OCI-M1 (cell line): ENCODE measurements around the gene MED13L.
"Not testable (repeated sequence)": the region's sequence is repeated elsewhere in the genome, so short reads cannot be mapped to it uniquely, and the experiment has no call there.

Experiments used
- DNase-seq: peaks from one replicate; lab custom pipeline; 2025; lab: John Stamatoyannopoulos, UW

MED13L gene

DNA sequence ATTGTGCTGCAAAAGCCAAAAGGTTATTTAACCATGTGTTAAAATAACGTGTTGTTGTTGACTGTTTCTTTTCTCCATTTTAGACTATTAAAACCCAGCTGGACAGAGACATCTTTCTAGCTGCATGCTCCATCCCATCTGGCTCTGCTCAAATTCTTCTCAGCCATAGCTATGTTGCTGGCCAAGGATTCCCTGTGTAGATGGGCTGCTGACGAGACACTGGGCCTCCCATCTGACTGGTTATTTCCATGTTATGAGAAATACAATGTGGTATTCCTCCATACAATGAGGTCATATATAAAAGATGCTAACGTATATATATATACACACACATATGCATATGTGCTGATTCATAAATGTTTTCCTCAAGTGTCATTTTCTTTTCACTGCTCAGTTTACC is 30.1 kb downstream of the MED13L start:
- DNase-seq: no peak

DNA sequence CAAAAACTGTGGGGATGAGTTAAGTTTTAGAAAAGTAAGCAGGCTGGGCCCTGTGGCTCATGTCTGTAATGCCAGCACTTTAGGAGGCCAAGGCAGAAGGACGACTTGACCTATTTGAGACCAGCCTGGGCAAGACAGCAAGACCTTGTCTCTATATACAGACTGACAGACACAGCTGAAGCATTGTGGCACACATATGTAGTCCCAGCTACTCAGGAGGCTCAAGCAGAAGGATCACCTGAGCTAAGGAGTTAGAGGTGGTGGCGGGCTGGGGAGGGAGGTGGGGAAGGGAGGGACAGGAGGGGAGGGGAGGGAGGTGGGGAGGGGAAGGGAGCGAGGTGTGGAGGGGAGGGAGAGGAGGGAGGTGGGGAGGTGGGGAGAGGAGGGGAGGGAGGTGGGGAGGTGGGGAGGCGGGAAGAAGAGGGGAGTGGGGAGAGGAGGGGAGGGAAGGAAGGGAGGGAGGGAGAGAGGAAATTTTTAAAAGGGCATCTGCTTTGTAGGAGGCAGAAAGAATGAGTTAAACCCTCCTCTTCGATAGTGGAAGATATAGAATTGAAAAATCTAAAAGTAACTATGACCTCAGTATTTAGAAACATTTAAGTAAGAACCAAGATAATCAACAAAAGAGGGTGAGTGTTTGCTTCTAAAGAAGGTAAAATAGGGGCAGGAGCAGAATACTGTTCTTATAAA is 30.9 kb downstream of the MED13L start:
- no peak for DNase-seq

DNA sequence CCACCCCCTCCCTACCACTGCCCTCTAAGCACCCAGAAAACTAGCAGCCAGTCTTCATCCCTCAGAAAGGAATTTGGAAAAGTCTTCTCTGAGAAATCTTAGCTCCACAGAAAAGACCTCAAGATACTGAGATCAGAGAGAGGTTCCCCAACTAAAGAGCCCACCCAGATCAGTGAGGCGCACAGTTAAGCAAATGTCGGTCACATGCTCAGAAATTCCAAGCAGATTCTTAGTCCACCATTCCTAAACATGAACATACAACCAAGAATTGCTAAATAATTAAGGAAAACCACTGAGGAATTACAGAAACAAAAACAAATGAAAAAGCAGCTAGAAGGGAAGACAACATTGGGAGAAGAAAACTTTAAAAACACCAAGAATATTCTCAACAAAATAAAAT is 32.3 kb downstream of the MED13L start:
- no peak for DNase-seq

DNA sequence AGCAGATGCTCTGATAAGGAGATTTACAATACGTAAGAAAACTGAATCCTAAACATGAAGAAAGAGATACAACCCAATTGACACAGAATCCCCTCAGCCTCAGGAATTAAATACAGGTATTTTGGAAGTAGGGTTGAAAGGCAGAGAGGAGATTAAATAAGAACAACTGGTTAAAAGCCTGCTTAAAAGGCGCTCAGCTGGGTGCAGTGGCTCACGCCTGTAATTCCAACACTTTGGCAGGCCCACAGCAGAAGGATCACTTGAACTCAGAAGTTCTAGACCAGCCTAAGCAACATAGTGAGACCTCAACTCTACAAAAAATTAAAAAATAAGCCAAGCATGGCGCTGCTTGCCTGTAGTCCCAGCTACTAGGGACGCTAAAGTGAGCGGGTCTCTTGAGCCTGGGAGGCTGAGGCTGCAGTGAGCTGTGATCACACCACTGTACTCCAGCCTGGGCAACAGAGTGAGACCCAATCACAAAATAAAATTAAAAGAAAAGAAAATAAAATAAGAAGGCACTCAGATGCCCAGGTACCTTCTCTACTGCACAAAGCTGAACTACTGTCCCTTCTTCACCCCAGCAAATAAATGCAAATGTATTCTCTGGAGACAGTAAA is 32.9 kb downstream of the MED13L start:
- DNase-seq: no peak

- DNase-seq: no peak
Observed at GRCh38 chr12:116244001-116244400, 33.5 kb downstream of the MED13L start.

- no peak for DNase-seq
Observed at GRCh38 chr12:116242740-116243139, 34.8 kb downstream of the MED13L start.

DNA sequence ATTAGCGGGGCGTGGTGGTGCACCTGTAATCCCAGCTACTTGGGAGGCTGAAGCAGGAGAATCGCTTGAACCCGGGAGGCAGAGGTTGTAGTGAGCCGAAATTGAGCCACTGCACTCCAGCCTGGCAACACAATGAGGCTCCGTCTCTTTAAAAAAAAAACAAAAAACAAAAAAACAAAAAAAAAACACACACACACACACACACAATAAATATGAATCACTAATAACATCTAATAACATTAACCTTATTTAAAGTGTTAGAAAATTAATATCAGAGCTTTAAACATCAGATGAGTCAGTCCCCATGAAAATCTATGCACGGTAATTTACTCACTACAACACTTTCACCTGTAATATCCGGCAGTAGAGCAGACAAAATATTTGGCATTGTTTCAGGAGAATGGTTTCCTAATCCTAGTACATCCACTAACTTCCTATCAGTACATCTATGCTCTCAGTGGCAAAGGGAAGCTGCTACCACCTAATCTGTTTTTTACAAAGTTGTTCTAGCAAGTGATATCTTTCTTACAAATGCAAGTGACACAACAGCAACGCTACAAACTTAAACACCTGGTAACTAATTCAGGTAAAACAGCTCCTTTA is 36.2 kb downstream of the MED13L start:
- no peak for DNase-seq

GRCh38 chr12:116238570-116239119 is 38.8 kb downstream of the MED13L start:
- not testable (repeated sequence) for DNase-seq

GRCh38 chr12:116238149-116238548 is 39.3 kb downstream of the MED13L start:
- DNase-seq: no peak

DNA sequence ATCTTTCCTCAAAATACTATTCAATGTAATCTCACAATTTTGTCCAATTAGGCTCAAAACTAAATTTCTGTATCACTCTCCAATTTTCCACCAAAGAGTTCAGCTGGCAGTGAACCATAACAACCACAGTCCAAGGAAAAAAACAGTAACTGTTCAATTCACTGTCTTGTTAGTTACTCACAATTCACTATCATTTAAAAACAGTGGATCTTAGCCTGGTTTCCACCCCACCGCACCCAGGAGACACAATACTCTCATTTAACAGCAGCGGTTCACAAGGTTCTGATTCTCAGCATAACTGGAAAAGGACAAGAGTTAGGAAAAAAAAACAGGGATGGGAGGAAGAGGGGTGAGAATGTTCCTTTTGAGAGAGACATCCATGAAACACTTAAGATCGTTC is 40.5 kb downstream of the MED13L start:
- DNase-seq: peak; percentile 22

DNA sequence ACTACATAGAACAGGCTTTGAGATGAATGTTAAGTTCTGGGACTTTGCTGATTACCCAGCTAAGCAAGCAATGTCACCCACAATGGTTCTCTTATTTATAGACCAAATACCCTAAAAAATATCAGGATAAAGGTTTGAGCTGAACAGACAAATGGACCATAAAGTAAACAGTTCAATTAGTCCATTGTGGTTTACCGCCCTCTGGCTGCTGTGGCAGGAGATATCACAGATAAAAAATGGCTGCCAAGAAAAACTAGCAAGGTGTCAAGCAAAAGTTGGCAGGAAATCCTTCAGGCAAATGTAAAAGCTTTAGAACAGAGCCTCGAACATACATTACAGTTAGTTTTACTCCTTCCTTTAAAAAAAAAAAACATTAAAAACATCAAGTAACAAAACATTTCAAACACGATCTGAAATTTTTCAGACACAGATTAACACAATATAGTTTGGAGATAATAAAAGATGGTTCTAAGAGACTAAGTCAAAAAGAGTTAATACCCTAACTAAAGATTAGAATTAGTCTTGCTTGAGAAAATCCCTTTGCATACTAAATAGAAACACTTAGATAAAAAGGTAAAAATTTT is 41.3 kb downstream of the MED13L start:
- peak; percentile 81 for DNase-seq

- not testable (repeated sequence) for DNase-seq
Observed at GRCh38 chr12:116234148-116234547, 43.3 kb downstream of the MED13L start.

- no peak for DNase-seq
Observed at GRCh38 chr12:116233669-116234068, 43.8 kb downstream of the MED13L start.

GRCh38 chr12:116227811-116228210 is 49.7 kb downstream of the MED13L start:
- no peak for DNase-seq

GRCh38 chr12:116226026-116226425 is 51.5 kb downstream of the MED13L start:
- DNase-seq: no peak

- peak; percentile 48 for DNase-seq
Observed at GRCh38 chr12:116222358-116222757, 55.1 kb downstream of the MED13L start.

DNA sequence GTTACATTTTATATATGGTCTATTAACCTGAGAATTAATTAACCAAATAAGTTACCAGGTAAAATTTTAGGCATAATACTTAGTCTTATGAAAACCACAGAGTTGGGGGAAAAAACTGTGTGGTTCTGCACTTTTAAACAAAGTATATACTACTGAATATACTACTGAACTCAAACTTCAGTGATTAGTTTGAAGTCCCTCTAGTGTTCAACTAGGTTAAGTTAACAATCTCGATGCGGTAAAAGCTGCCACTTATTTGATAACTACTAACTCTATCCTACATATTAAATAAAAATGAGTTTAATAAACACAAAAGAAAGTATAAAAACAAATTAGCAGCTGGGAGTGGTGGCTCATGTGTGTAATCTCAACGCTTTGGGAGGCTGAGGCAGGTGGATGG is 56.7 kb downstream of the MED13L start:
- DNase-seq: no peak

GRCh38 chr12:116217045-116217735 is 60.3 kb downstream of the MED13L start:
- no peak for DNase-seq

- no peak for DNase-seq
Observed at GRCh38 chr12:116216022-116216756, 61.3 kb downstream of the MED13L start.

GRCh38 chr12:116215023-116215422 is 62.5 kb downstream of the MED13L start:
- DNase-seq: peak; percentile 11

- peak; percentile 13 for DNase-seq
Observed at GRCh38 chr12:116213885-116214527, 63.5 kb downstream of the MED13L start.
